HL-60 (cell line): Measurements from ENCODE around the gene DIP2C.

Experiments
- DNase-seq, 2 experiments: peaks; one replicate each; pipeline ENCODE4 v3.0.0-alpha.2; 2010 to 2020; ENCODE audit warnings: low read depth in 1 of 2, low spot score in 1 of 2
- H3K27ac ChIP-seq: fragments of 250-450 bp; sonication (Bioruptor Pico); replicated peaks from 2 replicates; pipeline ENCODE4 v1.5.1; 2020; ENCODE audit warnings: mild to moderate bottlenecking, moderate library complexity
- H3K27me3 ChIP-seq: fragments of 250-450 bp; sonication (Bioruptor Pico); 2 replicates; pipeline ENCODE4 v1.5.1; 2021; ENCODE audit warnings: mild to moderate bottlenecking, moderate library complexity; ENCODE audit not compliant: insufficient read depth, poor library complexity, severe bottlenecking
- H3K4me3 ChIP-seq: replicated peaks from 2 replicates; pipeline ENCODE4 v1.5.1; 2011; ENCODE audit warnings: mild to moderate bottlenecking, control low read depth, low read length; ENCODE audit not compliant: insufficient read depth
- CTCF ChIP-seq: IDR thresholded peaks from one replicate; pipeline ENCODE4 v1.5.1; 2011; ENCODE audit warnings: low read length, control low read depth, inconsistent platforms; ENCODE audit not compliant: insufficient read depth
- GABPA ChIP-seq: IDR thresholded peaks from 2 replicates; pipeline ENCODE4 v1.6.1; 2012; ENCODE audit warnings: low read depth
- POLR2AphosphoS5 ChIP-seq: IDR thresholded peaks from 2 replicates; pipeline ENCODE4 v1.6.1; 2012; ENCODE audit warnings: low read depth
- REST ChIP-seq: IDR thresholded peaks from 2 replicates; pipeline ENCODE4 v1.6.1; 2012; ENCODE audit warnings: low read depth; ENCODE audit not compliant: insufficient replicate concordance
- SPI1 ChIP-seq: IDR thresholded peaks from 2 replicates; pipeline ENCODE4 v1.6.1; 2012; ENCODE audit warnings: low read depth, mild to moderate bottlenecking, borderline replicate concordance

The DIP2C gene

GRCh38 chr10:562142-562541, 127.3 kb downstream of the DIP2C start:
- H3K4me3 ChIP-seq = no peak overlapping the region
- no peak for TF ChIP-seq REST
- no peak for TF ChIP-seq SPI1
- TF ChIP-seq GABPA = no peak
- no peak for TF ChIP-seq CTCF
- TF ChIP-seq POLR2AphosphoS5 = no peak
- no peak for DNase-seq
- no peaks in the 10 kb centered on the region for H3K27me3 ChIP-seq
- no peak overlapping the region for H3K27ac ChIP-seq

GRCh38 chr10:561721-562120, 127.7 kb downstream of the DIP2C start:
- no peak for TF ChIP-seq REST
- no peak for TF ChIP-seq POLR2AphosphoS5
- no peak for TF ChIP-seq SPI1
- no peak for TF ChIP-seq GABPA
- TF ChIP-seq CTCF = no peak
- no peak for DNase-seq
- Histone ChIP-seq H3K27ac (no peak overlapping the region), H3K27me3 (no peaks in the 10 kb centered on the region), H3K4me3 (no peak overlapping the region)

- DNase-seq = no peak
- Histone ChIP-seq H3K27me3 (no peaks in the 10 kb centered on the region), H3K27ac (no peak overlapping the region), H3K4me3 (no peak overlapping the region)
- no peak for TF ChIP-seq GABPA
- TF ChIP-seq POLR2AphosphoS5 = no peak
- no peak for TF ChIP-seq SPI1
- TF ChIP-seq CTCF = no peak
- TF ChIP-seq REST = no peak
Measured at GRCh38 chr10:560314-560992, 129.0 kb downstream of the DIP2C start.
